ENCODE measurements around the gene GDF15.

GDF15 gene

GRCh38 chr19:18416778-18417249 is 30.9 kb downstream of the GDF15 start:
- H3K9ac ChIP-seq (ENCODE audit: low read depth, low read length), result peak overlapping the region; percentile 65; the same call in 1 of the 2 replicates

GRCh38 chr19:18417250-18418028 is 31.5 kb downstream of the GDF15 start:
- H3K9me3 ChIP-seq (ENCODE audit: insufficient read depth, low read depth, low read length), result no peaks in the 10 kb centered on the region
- no peaks in the 10 kb centered on the region for H3K36me3 ChIP-seq (ENCODE audit: insufficient read depth, low read depth, low read length)
- H3K9ac ChIP-seq (ENCODE audit: low read depth, low read length), result peak overlapping the region; percentile 65; the same call in 1 of the 2 replicates
- H3K27me3 ChIP-seq (ENCODE audit: insufficient read depth, low read length), result peaks cover 53% of the 10 kb centered on the region
- H3K4me1 ChIP-seq (ENCODE audit: insufficient read depth, low read length), result peaks cover 14% of the 10 kb centered on the region
- H3K4me3 ChIP-seq (ENCODE audit: low read length), result peak overlapping the region; percentile 75
- peak overlapping the region; percentile 78 for H3K27ac ChIP-seq (ENCODE audit: low read length)

More at GRCh38 chr19:18416778-18417249, 30.9 kb downstream of the GDF15 start:
- H3K36me3 ChIP-seq (ENCODE audit: insufficient read depth, low read depth, low read length), result no peaks in the 10 kb centered on the region
- no peaks in the 10 kb centered on the region for H3K9me3 ChIP-seq (ENCODE audit: insufficient read depth, low read depth, low read length)
- peaks cover 53% of the 10 kb centered on the region for H3K27me3 ChIP-seq (ENCODE audit: insufficient read depth, low read length)
- H3K4me1 ChIP-seq (ENCODE audit: insufficient read depth, low read length), result peaks cover 14% of the 10 kb centered on the region
- H3K4me3 ChIP-seq (ENCODE audit: low read length), result peak overlapping the region; percentile 75
- peak overlapping the region; percentile 78 for H3K27ac ChIP-seq (ENCODE audit: low read length)

- Histone ChIP-seq H3K4me1 (ENCODE audit: insufficient read depth, low read length) (peaks cover 14% of the 10 kb centered on the region), H3K9me3 (ENCODE audit: insufficient read depth, low read depth, low read length) (no peaks in the 10 kb centered on the region), H3K4me3 (ENCODE audit: low read length) (peak overlapping the region; percentile 75; the same call in 1 of the 2 replicates), H3K27me3 (ENCODE audit: insufficient read depth, low read length) (peaks cover 53% of the 10 kb centered on the region), H3K27ac (ENCODE audit: low read length) (no peak overlapping the region), H3K36me3 (ENCODE audit: insufficient read depth, low read depth, low read length) (no peaks in the 10 kb centered on the region), H3K9ac (ENCODE audit: low read depth, low read length) (no peak overlapping the region; the same call in 1 of the 2 replicates)
Observed at GRCh38 chr19:18418029-18418482, 32.1 kb downstream of the GDF15 start.

GRCh38 chr19:18418483-18419194 is 32.7 kb downstream of the GDF15 start:
- H3K9me3 ChIP-seq (ENCODE audit: insufficient read depth, low read depth, low read length), result no peaks in the 10 kb centered on the region
- H3K9ac ChIP-seq (ENCODE audit: low read depth, low read length), result no peak overlapping the region
- no peak overlapping the region for H3K27ac ChIP-seq (ENCODE audit: low read length)
- H3K36me3 ChIP-seq (ENCODE audit: insufficient read depth, low read depth, low read length), result no peaks in the 10 kb centered on the region
- peaks cover 15% of the 10 kb centered on the region for H3K4me1 ChIP-seq (ENCODE audit: insufficient read depth, low read length)
- H3K27me3 ChIP-seq (ENCODE audit: insufficient read depth, low read length), result peaks cover 53% of the 10 kb centered on the region
- H3K4me3 ChIP-seq (ENCODE audit: low read length), result peak overlapping the region; percentile 55; the same call in 1 of the 2 replicates

GRCh38 chr19:18419195-18419698 is 33.3 kb downstream of the GDF15 start, which contains the start of gene SSBP4:
Gene SSBP4, plus strand, starts transcription at chr19:18419398. Its CDS starts 251 bp downstream, at chr19:18419649.
- H3K27ac ChIP-seq (ENCODE audit: low read length), result no peak within 1 kb of the TSS
- peaks cover 53% of the 10 kb centered on the region for H3K27me3 ChIP-seq (ENCODE audit: insufficient read depth, low read length)
- no peaks in the 10 kb centered on the region for H3K36me3 ChIP-seq (ENCODE audit: insufficient read depth, low read depth, low read length)
- H3K4me3 ChIP-seq (ENCODE audit: low read length), result peak within 1 kb of the TSS; percentile 55; the same call in 1 of the 2 replicates
- peaks cover 20% of the 10 kb centered on the region for H3K4me1 ChIP-seq (ENCODE audit: insufficient read depth, low read length)
- H3K9ac ChIP-seq (ENCODE audit: low read depth, low read length), result no peak within 1 kb of the TSS
- H3K9me3 ChIP-seq (ENCODE audit: insufficient read depth, low read depth, low read length), result no peaks in the 10 kb centered on the region

- no peak overlapping the region for H3K27ac ChIP-seq (ENCODE audit: low read length)
- peaks cover 17% of the 10 kb centered on the region for H3K4me1 ChIP-seq (ENCODE audit: insufficient read depth, low read length)
- no peaks in the 10 kb centered on the region for H3K9me3 ChIP-seq (ENCODE audit: insufficient read depth, low read depth, low read length)
- H3K4me3 ChIP-seq (ENCODE audit: low read length), result peak overlapping the region; percentile 49; the same call in 1 of the 2 replicates
- H3K9ac ChIP-seq (ENCODE audit: low read depth, low read length), result no peak overlapping the region
- peaks cover 50% of the 10 kb centered on the region for H3K27me3 ChIP-seq (ENCODE audit: insufficient read depth, low read length)
- H3K36me3 ChIP-seq (ENCODE audit: insufficient read depth, low read depth, low read length), result no peaks in the 10 kb centered on the region
Observed at GRCh38 chr19:18419699-18420460, 33.9 kb downstream of the GDF15 start.

GRCh38 chr19:18420930-18421329 is 35.0 kb downstream of the GDF15 start:
- Histone ChIP-seq H3K4me3 (ENCODE audit: low read length) (no peak overlapping the region), H3K4me1 (ENCODE audit: insufficient read depth, low read length) (peaks cover 16% of the 10 kb centered on the region), H3K27me3 (ENCODE audit: insufficient read depth, low read length) (peaks cover 49% of the 10 kb centered on the region), H3K9me3 (ENCODE audit: insufficient read depth, low read depth, low read length) (no peaks in the 10 kb centered on the region), H3K27ac (ENCODE audit: low read length) (no peak overlapping the region), H3K36me3 (ENCODE audit: insufficient read depth, low read depth, low read length) (no peaks in the 10 kb centered on the region), H3K9ac (ENCODE audit: low read depth, low read length) (no peak overlapping the region)

GRCh38 chr19:18421371-18421959 is 35.5 kb downstream of the GDF15 start:
- no peaks in the 10 kb centered on the region for H3K9me3 ChIP-seq (ENCODE audit: insufficient read depth, low read depth, low read length)
- no peak overlapping the region for H3K9ac ChIP-seq (ENCODE audit: low read depth, low read length)
- H3K4me3 ChIP-seq (ENCODE audit: low read length), result no peak overlapping the region
- peaks cover 16% of the 10 kb centered on the region for H3K4me1 ChIP-seq (ENCODE audit: insufficient read depth, low read length)
- peaks cover 43% of the 10 kb centered on the region for H3K27me3 ChIP-seq (ENCODE audit: insufficient read depth, low read length)
- H3K27ac ChIP-seq (ENCODE audit: low read length), result no peak overlapping the region
- no peaks in the 10 kb centered on the region for H3K36me3 ChIP-seq (ENCODE audit: insufficient read depth, low read depth, low read length)

- Histone ChIP-seq H3K27ac (ENCODE audit: low read length) (no peak overlapping the region), H3K36me3 (ENCODE audit: insufficient read depth, low read depth, low read length) (no peaks in the 10 kb centered on the region), H3K4me3 (ENCODE audit: low read length) (no peak overlapping the region), H3K9ac (ENCODE audit: low read depth, low read length) (no peak overlapping the region), H3K27me3 (ENCODE audit: insufficient read depth, low read length) (peaks cover 34% of the 10 kb centered on the region), H3K4me1 (ENCODE audit: insufficient read depth, low read length) (peaks cover 16% of the 10 kb centered on the region), H3K9me3 (ENCODE audit: insufficient read depth, low read depth, low read length) (no peaks in the 10 kb centered on the region)
Observed at GRCh38 chr19:18422530-18423191, 36.7 kb downstream of the GDF15 start.

GRCh38 chr19:18423258-18424020 is 37.5 kb downstream of the GDF15 start:
- Histone ChIP-seq H3K9me3 (ENCODE audit: insufficient read depth, low read depth, low read length) (no peaks in the 10 kb centered on the region), H3K27me3 (ENCODE audit: insufficient read depth, low read length) (peaks cover 26% of the 10 kb centered on the region), H3K4me3 (ENCODE audit: low read length) (no peak overlapping the region), H3K9ac (ENCODE audit: low read depth, low read length) (no peak overlapping the region), H3K4me1 (ENCODE audit: insufficient read depth, low read length) (peaks cover 12% of the 10 kb centered on the region; the same call in 1 of the 2 replicates), H3K27ac (ENCODE audit: low read length) (no peak overlapping the region), H3K36me3 (ENCODE audit: insufficient read depth, low read depth, low read length) (no peaks in the 10 kb centered on the region)
